ENCODE results near the gene HRH3.

Gene HRH3

DNA sequence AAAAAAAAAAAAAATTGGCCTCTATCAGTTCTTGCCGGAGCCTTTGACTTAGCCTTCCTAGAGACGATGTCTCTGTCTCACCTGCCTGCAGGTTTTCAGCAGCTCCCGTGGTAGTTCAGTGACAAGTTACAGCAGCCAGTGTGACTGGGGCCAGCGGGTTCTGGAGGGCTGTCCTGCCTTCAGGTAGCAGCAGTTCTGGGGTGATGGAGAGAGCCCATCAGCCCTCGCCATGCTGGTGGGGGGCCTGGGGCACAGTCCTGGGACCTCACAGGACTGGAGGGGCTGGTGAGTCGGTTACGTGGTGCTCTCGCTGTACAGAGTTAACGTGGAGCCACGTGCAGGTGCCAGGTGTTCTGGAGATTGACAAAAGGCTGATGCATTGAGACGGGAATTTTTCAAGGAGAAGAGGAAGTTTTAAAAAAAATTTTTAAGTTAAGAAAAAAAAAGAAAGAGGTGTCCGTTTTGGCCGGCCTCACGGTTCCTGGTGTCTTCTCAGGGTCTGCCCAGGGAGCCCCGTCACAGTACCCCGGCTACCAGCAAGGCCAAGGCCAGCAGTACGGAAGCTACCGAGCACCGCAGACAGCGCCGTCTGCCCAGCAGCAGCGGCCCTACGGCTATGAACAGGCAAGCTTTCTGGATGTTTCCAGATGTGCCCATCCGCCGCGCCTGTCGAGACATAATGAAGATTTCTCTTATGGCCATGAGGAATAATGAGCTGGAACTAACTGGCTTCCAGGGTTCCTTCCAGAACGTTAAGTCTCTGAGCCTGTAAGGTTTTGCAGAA lies 45.9 kb downstream of the HRH3 start:
- DNase-seq, result no peak

GRCh38 chr20:62172666-62173065 lies 47.4 kb downstream of the HRH3 start:
- DNase-seq, result no peak

- DNase-seq, result no peak
These were observed 48.8 kb downstream of the HRH3 start for GRCh38 chr20:62171245-62171644.

- DNase-seq, result no peak
These were observed 49.5 kb downstream of the HRH3 start for GRCh38 chr20:62170536-62170935.

DNA sequence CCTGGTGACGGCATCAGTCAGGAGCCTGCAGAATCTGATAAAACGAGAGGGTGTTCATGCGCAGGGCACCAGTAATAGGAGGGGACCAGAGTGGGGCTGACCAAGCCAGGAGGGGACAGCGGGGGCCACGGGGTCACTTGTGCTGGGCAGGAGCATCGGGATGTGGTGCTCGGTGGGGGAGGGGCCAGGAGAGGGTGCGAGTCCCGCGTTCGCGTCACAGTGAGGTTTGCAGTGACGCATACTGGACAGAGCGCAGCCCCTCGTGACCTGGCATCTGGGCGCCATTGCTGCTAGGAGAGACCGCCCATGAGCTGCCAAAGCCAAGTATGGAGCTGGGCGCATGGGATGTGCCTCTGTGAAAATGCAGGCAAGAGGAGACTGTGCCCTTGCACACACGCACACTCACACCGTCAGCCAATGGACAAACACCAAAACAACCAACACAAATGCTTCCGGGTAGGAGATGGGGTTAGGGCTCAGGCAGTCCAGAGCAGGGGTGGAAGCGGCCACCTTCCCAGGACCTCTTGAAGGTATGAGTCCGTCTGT lies 51.1 kb downstream of the HRH3 start:
- DNase-seq, result no peak

- DNase-seq, result no peak
These were observed 52.0 kb downstream of the HRH3 start for GRCh38 chr20:62168061-62168460.

DNA sequence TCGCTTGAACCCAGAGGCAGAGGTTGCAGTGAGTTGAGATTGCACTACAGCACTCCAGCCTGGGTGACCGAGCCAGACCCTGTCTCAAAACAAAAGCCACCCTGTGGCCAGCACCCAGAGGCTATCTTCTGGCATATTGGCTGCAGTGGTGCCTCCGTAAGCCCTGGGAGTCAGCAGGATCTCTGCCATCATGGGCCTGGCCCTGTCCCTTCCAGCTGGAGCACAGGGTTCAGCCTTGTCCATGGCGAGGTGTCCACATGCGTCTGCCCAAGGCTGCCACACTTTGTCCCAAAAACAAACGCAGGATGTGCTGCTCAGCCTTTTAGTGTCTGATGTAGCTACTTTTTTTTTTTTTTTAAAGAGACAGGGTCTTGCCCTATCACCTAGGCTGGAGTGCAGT lies 52.6 kb downstream of the HRH3 start:
- DNase-seq, result no peak

DNA sequence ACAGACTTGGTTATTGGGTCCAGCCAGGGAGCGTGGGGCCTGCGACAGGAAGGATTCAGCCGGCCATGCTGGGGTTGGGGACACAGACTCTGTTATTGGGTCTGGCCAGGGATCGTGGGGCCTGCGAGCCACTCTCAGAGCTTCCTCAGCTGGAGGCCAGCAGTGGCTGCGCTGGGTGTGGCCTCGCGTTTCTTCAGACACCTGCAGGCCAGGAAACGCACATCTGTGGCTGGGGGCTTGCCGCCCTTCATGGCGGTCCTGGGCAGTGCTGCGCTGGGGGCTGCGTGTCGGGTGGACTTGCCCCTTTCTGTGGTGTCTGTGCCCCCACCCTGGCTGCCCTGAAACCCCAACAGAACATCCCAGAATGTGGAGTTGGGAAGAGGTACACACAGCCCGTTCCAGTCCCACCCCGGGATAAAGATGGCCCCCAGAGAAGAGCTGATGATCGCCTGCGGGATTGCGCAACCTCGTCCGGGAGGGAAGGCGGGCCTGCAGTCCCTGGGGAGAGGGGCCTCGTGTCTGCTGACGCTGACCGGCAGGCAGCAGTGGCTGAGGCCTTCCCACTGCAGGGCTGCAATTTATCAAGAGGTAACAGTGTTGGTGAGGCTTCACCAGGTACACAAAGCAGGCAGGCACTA lies 54.2 kb downstream of the HRH3 start:
- DNase-seq, result no peak
